Mammary epithelial cell (primary cell): ENCODE measurements around the gene ERC1.
"Not testable (repeated sequence)": the region's sequence is repeated elsewhere in the genome, so short reads cannot be mapped to it uniquely, and the experiment has no call there.

Experiments used
- EZH2 ChIP-seq: IDR thresholded peaks from 2 replicates; pipeline ENCODE4 v1.6.1; 2012; ENCODE audit warnings: low read length, inconsistent platforms, borderline replicate concordance
- TF ChIP-seq, protein P1 (sequence below), 2 donors: IDR thresholded peaks in 1 of 2; conservative IDR thresholded peaks in 1 of 2; 2 replicates each; pipeline ENCODE4 v1.5.1; 2011 to 2012; ENCODE audit warnings: inconsistent platforms in 2 of 2, low read length in 2 of 2, mild to moderate bottlenecking in 2 of 2, control low read depth in 1 of 2, low read depth in 1 of 2; ENCODE audit not compliant: insufficient read depth in 1 of 2; ENCODE audit errors: extremely low read depth in 1 of 2

DNA sequence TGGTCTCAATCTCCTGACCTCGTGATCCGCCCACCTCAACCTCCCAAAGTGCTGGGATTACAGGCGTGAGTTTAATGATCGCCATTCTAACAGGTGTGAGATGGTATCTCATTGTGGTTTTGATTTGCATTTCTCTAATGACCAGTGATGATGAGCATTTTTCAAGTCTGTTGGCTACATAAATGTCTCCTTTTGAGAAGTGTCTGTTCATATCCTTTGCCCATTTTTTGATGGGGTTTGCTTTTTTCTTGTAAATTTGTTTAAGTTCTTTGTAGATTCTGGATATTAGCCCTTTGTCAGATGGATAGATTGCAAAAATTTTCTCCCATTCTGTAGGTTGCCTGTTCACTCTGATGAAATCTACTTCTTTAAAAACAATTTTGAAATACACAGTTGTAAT lies 264.8 kb downstream of the ERC1 start:
- TF ChIP-seq, protein P1, sequence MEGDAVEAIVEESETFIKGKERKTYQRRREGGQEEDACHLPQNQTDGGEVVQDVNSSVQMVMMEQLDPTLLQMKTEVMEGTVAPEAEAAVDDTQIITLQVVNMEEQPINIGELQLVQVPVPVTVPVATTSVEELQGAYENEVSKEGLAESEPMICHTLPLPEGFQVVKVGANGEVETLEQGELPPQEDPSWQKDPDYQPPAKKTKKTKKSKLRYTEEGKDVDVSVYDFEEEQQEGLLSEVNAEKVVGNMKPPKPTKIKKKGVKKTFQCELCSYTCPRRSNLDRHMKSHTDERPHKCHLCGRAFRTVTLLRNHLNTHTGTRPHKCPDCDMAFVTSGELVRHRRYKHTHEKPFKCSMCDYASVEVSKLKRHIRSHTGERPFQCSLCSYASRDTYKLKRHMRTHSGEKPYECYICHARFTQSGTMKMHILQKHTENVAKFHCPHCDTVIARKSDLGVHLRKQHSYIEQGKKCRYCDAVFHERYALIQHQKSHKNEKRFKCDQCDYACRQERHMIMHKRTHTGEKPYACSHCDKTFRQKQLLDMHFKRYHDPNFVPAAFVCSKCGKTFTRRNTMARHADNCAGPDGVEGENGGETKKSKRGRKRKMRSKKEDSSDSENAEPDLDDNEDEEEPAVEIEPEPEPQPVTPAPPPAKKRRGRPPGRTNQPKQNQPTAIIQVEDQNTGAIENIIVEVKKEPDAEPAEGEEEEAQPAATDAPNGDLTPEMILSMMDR (conservative IDR thresholded peaks at IDR 0.05 in 1 of 2, IDR thresholded peaks at IDR 0.05 in 1 of 2; ENCODE audit: extremely low read depth in 1 of 2, insufficient read depth in 1 of 2, low read depth in 1 of 2, low read length in 2 of 2): not testable (repeated sequence)
- not testable (repeated sequence) for TF ChIP-seq EZH2
